Hepatocyte (in vitro differentiated cells): ENCODE measurements around the gene SHANK3.

Experiments
- EZH2 ChIP-seq: fragments of 200-600 bp; sonication (generic); IDR thresholded peaks from 2 replicates; pipeline ENCODE4 v1.6.1; 2016; ENCODE audit warnings: antibody characterized with exemption, mild to moderate bottlenecking, borderline replicate concordance
- TF ChIP-seq, protein P1 (sequence below): fragments of 200-600 bp; sonication (generic); IDR thresholded peaks from 2 replicates; pipeline ENCODE4 v1.5.1; 2016; ENCODE audit warnings: antibody characterized with exemption, mild to moderate bottlenecking; ENCODE audit not compliant: poor library complexity

DNA sequence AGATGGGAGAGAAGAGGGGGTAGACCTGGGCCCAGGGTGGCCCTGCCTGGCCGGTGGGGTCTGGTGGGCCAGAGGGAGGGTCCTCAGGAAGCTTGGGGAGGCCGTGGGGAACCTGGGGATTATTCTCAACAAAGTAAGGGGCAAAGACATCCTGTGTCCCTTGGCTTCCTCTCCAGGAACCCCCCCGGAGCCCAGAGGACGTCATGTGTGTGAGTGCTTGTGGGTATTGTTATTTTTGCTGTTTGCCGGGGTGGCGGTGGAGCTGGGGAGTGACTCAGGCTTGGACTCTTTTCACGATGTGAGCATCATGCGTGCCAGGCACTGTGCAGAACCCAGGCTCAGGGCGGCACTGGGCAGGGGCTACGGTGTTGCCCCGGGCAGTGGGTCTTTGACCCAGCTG, 982 bp upstream of the SHANK3 start:
- TF ChIP-seq, protein P1, sequence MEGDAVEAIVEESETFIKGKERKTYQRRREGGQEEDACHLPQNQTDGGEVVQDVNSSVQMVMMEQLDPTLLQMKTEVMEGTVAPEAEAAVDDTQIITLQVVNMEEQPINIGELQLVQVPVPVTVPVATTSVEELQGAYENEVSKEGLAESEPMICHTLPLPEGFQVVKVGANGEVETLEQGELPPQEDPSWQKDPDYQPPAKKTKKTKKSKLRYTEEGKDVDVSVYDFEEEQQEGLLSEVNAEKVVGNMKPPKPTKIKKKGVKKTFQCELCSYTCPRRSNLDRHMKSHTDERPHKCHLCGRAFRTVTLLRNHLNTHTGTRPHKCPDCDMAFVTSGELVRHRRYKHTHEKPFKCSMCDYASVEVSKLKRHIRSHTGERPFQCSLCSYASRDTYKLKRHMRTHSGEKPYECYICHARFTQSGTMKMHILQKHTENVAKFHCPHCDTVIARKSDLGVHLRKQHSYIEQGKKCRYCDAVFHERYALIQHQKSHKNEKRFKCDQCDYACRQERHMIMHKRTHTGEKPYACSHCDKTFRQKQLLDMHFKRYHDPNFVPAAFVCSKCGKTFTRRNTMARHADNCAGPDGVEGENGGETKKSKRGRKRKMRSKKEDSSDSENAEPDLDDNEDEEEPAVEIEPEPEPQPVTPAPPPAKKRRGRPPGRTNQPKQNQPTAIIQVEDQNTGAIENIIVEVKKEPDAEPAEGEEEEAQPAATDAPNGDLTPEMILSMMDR = no peak
- TF ChIP-seq EZH2 = no peak
